Tibial nerve (tissue), 4 donors: ENCODE data around the gene VDR.

Source experiments
- EP300 ChIP-seq, 2 donors: sonication (generic); formaldehyde crosslinking; IDR thresholded peaks; one replicate each; pipeline ENCODE4 v1.6.1; 2017; ENCODE audit warnings: antibody characterized with exemption in 2 of 2, mild to moderate bottlenecking in 1 of 2
- TF ChIP-seq, protein P1 (sequence below), 5 experiments: fragments of 200-600 bp in 3 of 5; fragments of 450-650 bp in 2 of 5; sonication (generic) in 3 of 5; IDR thresholded peaks; one replicate each; pipeline ENCODE4 v1.5.1; 2016 to 2019; ENCODE audit warnings: antibody characterized with exemption in 5 of 5, mild to moderate bottlenecking in 3 of 5, moderate library complexity in 2 of 5

DNA sequence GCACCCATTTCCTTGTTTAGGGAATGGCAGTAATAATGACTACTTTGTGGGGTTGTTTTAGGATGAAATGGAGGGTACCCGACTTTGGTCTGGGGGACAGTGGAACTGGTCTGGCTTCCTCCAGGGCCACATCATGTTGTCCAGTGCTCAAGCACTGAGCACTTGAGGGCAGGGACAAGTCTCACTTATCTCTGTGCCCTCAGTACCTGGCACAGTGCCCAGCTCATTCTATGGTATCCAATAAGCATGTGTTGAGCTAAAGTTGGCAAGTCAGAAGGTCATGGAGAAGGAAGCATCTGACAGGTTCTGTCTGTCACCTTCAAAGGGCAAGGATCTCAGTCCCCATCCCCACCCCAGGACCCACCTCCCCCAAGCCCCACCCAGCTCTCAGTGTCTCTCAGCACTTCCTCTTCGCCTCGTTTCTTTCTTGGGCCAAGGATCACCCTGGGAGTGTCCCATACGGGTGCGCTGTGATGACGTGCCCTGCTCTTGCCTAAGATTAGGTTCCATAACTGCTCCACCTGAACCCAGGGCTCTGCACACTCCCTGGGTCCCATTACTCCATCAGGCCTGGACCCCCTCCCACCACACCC is 34.3 kb upstream of the VDR start:
- TF ChIP-seq EP300 (IDR thresholded peaks at IDR 0.05) = no peak
- TF ChIP-seq, protein P1, sequence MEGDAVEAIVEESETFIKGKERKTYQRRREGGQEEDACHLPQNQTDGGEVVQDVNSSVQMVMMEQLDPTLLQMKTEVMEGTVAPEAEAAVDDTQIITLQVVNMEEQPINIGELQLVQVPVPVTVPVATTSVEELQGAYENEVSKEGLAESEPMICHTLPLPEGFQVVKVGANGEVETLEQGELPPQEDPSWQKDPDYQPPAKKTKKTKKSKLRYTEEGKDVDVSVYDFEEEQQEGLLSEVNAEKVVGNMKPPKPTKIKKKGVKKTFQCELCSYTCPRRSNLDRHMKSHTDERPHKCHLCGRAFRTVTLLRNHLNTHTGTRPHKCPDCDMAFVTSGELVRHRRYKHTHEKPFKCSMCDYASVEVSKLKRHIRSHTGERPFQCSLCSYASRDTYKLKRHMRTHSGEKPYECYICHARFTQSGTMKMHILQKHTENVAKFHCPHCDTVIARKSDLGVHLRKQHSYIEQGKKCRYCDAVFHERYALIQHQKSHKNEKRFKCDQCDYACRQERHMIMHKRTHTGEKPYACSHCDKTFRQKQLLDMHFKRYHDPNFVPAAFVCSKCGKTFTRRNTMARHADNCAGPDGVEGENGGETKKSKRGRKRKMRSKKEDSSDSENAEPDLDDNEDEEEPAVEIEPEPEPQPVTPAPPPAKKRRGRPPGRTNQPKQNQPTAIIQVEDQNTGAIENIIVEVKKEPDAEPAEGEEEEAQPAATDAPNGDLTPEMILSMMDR (IDR thresholded peaks at IDR 0.05) = no peak
